Measurements from ENCODE around the gene SPATA31E1.
"Not testable (repeated sequence)": the region's sequence is repeated elsewhere in the genome, so short reads cannot be mapped to it uniquely, and the experiment has no call there.

The SPATA31E1 gene

DNA sequence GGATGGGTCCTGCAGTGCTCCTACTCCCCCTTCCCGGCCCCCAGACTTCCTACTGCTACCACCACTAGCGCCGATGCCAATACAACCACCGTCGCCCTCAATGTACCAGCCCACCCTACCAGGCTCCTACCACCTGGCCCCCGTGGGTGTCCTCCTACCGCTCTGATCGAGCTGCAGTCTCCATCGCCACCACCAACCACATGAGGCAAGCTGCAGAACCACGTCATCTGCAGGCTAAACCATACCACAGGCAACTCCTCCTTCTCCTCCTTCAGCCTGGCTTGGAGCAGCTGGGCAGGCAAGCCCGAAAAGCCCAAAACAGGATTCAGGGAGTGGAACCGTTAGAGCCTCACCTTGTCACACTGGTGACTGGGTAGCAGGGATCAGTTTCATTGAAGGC is 54.7 kb downstream of the SPATA31E1 start:
- not testable (repeated sequence) for DNase-seq

DNA sequence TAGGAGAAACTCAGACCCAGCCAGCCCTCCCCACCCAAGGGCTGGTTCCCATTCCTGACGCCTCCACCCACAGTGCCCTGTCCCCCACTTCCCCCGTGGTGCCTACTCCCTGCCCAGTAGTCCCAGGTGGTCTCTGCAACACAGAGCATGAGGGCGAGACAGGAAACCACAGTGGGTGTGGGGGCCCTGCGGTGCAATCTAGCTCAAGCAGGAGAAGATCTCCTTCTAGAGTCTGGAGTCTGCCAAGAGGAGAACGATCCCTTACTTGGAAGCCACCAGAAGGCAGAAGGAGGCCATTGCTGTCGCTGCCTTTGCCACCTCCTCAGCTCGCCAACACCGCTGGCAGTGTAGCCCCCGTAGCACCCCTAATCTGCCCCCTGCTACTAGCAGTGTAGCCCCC is 55.2 kb downstream of the SPATA31E1 start:
- DNase-seq = not testable (repeated sequence)

DNA sequence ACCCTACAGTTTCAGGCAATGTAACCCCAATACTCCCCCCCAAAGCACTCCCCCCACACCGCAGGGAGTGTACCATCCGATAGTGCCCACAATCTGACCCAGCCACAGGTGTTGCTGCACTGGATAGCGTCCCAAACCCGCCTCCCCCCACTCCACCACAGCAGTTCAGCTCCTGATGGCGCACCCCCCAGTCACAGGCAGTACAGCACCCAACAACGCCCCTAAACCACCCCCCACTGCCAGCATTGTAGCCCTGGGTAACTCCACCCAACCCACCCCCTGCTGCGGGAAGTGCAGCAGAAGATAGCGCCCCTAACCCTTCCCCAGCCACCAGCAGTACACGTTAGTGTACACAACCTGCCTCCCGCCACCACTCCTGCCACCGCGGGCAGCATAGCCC is 55.7 kb downstream of the SPATA31E1 start:
- not testable (repeated sequence) for DNase-seq
